Measurements from ENCODE around the gene DAPK1.

Gene DAPK1

DNA sequence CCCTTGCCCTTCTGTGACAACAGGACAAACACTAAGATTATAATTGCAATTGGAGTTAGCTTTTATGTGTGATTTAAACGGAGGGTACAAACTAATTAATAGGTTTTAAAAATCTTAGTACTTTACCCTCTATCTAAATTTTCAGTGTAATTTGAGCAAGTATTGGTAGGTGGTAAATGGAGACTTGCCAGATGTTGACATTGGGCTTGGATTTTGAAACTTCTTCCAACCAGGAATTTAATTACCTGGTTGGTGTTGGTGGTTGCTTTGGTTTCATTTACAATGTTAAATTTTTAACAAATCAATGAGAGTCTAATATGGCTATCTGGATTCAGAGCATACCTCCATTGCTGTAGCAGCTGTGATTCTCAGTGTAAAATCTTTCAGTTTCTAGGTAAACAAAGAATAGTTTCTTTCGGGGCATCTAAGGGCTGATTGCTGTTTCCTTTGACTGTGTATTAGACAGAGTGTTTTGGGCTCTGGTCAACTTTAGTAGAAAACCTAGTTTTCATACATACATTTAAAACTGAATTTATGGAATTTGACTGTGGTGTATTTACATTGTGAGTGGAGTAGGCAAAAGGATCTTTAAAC, 1.9 kb downstream of the DAPK1 start:
- TF ChIP-seq CREB1 (IDR thresholded peaks at IDR 0.05; ENCODE audit: low read depth), result no peak
- TF ChIP-seq, protein P1, sequence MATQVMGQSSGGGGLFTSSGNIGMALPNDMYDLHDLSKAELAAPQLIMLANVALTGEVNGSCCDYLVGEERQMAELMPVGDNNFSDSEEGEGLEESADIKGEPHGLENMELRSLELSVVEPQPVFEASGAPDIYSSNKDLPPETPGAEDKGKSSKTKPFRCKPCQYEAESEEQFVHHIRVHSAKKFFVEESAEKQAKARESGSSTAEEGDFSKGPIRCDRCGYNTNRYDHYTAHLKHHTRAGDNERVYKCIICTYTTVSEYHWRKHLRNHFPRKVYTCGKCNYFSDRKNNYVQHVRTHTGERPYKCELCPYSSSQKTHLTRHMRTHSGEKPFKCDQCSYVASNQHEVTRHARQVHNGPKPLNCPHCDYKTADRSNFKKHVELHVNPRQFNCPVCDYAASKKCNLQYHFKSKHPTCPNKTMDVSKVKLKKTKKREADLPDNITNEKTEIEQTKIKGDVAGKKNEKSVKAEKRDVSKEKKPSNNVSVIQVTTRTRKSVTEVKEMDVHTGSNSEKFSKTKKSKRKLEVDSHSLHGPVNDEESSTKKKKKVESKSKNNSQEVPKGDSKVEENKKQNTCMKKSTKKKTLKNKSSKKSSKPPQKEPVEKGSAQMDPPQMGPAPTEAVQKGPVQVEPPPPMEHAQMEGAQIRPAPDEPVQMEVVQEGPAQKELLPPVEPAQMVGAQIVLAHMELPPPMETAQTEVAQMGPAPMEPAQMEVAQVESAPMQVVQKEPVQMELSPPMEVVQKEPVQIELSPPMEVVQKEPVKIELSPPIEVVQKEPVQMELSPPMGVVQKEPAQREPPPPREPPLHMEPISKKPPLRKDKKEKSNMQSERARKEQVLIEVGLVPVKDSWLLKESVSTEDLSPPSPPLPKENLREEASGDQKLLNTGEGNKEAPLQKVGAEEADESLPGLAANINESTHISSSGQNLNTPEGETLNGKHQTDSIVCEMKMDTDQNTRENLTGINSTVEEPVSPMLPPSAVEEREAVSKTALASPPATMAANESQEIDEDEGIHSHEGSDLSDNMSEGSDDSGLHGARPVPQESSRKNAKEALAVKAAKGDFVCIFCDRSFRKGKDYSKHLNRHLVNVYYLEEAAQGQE (IDR thresholded peaks at IDR 0.05; ENCODE audit: low read depth), result no peak
- TF ChIP-seq NFIC (IDR thresholded peaks at IDR 0.05), result no peak
- TF ChIP-seq, protein P2, sequence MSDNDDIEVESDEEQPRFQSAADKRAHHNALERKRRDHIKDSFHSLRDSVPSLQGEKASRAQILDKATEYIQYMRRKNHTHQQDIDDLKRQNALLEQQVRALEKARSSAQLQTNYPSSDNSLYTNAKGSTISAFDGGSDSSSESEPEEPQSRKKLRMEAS (IDR thresholded peaks at IDR 0.05), result no peak
- TF ChIP-seq ZBTB7A (IDR thresholded peaks at IDR 0.05; ENCODE audit: low read depth), result no peak
- no peak for TF ChIP-seq YY1 (IDR thresholded peaks at IDR 0.05; ENCODE audit: low read depth)
- no peak for TF ChIP-seq CEBPB (IDR thresholded peaks at IDR 0.05)
- TF ChIP-seq TEAD4 (IDR thresholded peaks at IDR 0.05), result no peak
- no peak for TF ChIP-seq RAD21 (IDR thresholded peaks at IDR 0.05; ENCODE audit: low read depth)
- no peak for TF ChIP-seq FOXM1 (IDR thresholded peaks at IDR 0.05; ENCODE audit: borderline replicate concordance, low read depth)
- TF ChIP-seq EP300 (IDR thresholded peaks at IDR 0.05; ENCODE audit: borderline replicate concordance), result no peak
- TF ChIP-seq TCF12 (IDR thresholded peaks at IDR 0.05; ENCODE audit: low read depth), result no peak
- TF ChIP-seq TAF1 (IDR thresholded peaks at IDR 0.05; ENCODE audit: low read depth), result no peak
- TF ChIP-seq, protein P3, sequence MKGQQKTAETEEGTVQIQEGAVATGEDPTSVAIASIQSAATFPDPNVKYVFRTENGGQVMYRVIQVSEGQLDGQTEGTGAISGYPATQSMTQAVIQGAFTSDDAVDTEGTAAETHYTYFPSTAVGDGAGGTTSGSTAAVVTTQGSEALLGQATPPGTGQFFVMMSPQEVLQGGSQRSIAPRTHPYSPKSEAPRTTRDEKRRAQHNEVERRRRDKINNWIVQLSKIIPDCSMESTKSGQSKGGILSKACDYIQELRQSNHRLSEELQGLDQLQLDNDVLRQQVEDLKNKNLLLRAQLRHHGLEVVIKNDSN (IDR thresholded peaks at IDR 0.05), result no peak
- TF ChIP-seq EGR1 (IDR thresholded peaks at IDR 0.05), result no peak

DNA sequence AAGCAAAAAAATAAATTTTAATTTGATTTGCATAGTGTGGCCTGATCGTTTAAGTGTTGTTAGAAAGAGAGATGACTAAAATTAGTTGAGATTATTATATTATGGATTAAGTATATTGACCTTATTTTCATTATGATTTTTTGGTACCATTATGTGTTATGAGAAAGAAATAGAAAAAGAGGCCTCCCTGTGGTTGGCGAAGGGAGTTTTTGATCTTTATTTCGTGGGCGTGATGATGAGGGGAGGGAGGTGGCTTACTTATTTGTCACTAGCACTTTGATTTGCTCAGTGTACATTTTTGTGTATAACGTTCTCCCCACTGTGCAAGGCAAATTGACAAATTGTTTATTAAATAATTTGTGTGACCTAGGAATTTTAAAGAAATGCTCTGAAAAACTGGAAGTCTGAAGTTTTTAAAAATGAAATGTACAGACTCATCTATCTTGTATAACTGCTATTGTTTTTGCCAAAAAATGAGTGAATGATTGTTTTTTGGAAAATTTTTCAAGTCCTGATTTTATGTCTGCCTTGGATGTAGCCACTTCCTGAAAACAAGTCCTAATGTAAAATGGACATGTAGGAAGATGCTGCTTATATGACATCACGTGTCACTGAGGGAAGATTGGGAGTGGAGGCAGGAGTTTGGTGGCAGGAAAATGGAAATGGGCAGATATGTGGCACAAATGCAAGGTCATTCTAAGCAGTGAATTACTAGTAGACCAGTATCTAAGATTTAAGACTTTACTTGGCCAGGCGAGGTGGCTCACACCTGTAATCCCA, 3.0 kb downstream of the DAPK1 start:
- TF ChIP-seq EP300 (IDR thresholded peaks at IDR 0.05; ENCODE audit: borderline replicate concordance), result no peak
- TF ChIP-seq RAD21 (IDR thresholded peaks at IDR 0.05; ENCODE audit: low read depth), result no peak
- TF ChIP-seq TEAD4 (IDR thresholded peaks at IDR 0.05), result no peak
- TF ChIP-seq NFIC (IDR thresholded peaks at IDR 0.05), result no peak
- no peak for TF ChIP-seq FOXM1 (IDR thresholded peaks at IDR 0.05; ENCODE audit: borderline replicate concordance, low read depth)

DNA sequence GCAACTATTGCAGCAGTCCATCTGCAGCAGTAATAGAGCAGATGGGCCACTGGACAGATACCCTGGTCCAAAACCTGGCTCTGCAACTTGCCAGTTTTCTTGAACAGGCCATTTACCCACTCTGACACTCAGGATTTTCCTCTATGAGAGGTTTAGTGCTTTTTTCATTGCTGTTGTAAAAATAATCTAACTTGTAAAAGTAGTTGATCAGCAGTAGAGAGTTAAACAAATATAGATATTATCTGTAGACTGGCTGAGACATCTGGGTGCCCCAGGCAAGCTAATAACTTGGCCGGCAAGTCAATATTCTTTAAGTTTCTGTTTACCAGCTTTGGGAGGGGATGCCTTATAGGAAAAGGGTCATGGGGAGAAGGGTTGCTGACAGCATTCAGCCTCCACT, 4.1 kb downstream of the DAPK1 start:
- TF ChIP-seq EGR1 (IDR thresholded peaks at IDR 0.05) (no peak), RAD21 (IDR thresholded peaks at IDR 0.05; ENCODE audit: low read depth) (no peak), CREB1 (IDR thresholded peaks at IDR 0.05; ENCODE audit: low read depth) (no peak), CEBPB (IDR thresholded peaks at IDR 0.05) (no peak), EP300 (IDR thresholded peaks at IDR 0.05; ENCODE audit: borderline replicate concordance) (no peak), TCF12 (IDR thresholded peaks at IDR 0.05; ENCODE audit: low read depth) (no peak), TEAD4 (IDR thresholded peaks at IDR 0.05) (no peak), YY1 (IDR thresholded peaks at IDR 0.05; ENCODE audit: low read depth) (no peak), FOXM1 (IDR thresholded peaks at IDR 0.05; ENCODE audit: borderline replicate concordance, low read depth) (no peak), ZBTB7A (IDR thresholded peaks at IDR 0.05; ENCODE audit: low read depth) (no peak), NFIC (IDR thresholded peaks at IDR 0.05) (no peak), TAF1 (IDR thresholded peaks at IDR 0.05; ENCODE audit: low read depth) (no peak)
- TF ChIP-seq, protein P1 (IDR thresholded peaks at IDR 0.05; ENCODE audit: low read depth), result no peak
- TF ChIP-seq, protein P2 (IDR thresholded peaks at IDR 0.05), result no peak
- TF ChIP-seq, protein P3 (IDR thresholded peaks at IDR 0.05), result no peak

DNA sequence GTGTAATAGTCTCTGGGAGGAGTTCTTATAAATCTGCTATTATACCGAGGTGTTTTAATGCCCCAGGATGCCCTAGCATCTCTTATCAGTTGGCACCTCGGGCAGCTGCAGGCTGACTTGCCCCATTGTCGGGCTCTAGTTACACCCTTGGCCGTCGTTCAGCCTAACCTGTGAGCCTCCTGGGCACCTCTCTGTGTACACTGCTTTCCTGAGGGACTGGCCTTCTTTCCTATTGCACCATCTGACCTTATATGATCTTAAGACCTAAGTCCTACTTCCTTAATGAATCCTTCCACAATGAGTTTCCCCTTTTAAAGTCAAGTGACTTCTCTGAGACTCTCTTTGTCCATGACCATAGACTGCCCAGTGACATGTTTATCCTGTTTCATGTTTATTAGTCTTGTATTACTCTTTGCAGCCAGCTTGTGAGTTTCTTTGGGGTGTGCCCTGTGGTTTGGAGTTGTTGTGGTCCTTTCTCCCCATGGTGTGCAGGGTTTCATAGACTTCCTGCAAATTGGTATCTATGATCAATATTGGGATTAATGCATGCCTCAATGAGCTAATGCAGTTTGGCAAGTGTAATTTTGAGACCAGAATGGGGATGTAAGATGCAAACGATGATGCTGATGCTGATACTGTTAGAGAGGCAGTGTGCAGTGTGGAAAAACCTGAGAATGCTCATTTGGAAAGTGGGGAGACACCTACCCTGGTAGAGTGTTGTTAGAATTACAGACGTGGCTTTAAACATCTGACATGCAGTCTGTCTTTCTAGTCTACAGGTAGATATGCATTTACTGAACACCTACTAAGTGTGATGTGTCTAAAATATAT, 4.9 kb downstream of the DAPK1 start:
- TF ChIP-seq TAF1 (IDR thresholded peaks at IDR 0.05; ENCODE audit: low read depth) (no peak), FOXM1 (IDR thresholded peaks at IDR 0.05; ENCODE audit: borderline replicate concordance, low read depth) (no peak), YY1 (IDR thresholded peaks at IDR 0.05; ENCODE audit: low read depth) (no peak), CEBPB (IDR thresholded peaks at IDR 0.05) (no peak), CREB1 (IDR thresholded peaks at IDR 0.05; ENCODE audit: low read depth) (no peak), EGR1 (IDR thresholded peaks at IDR 0.05) (no peak), TEAD4 (IDR thresholded peaks at IDR 0.05) (no peak), NFIC (IDR thresholded peaks at IDR 0.05) (no peak), ZBTB7A (IDR thresholded peaks at IDR 0.05; ENCODE audit: low read depth) (no peak), RAD21 (IDR thresholded peaks at IDR 0.05; ENCODE audit: low read depth) (no peak)
- TF ChIP-seq, protein P2 (IDR thresholded peaks at IDR 0.05), result no peak
- TF ChIP-seq, protein P1 (IDR thresholded peaks at IDR 0.05; ENCODE audit: low read depth), result no peak
- TF ChIP-seq, protein P3 (IDR thresholded peaks at IDR 0.05), result no peak

Data from Ishikawa (cell line).